ENCODE results near the gene SIL1. TPM values are rescaled to one million over a fixed set of nuclear protein-coding genes. Genes with fewer than 3 reads are reported as not detected.

The SIL1 gene
- total RNA-seq, 2 donors from 2014 or later: 31.6 to 64.4 TPM

DNA sequence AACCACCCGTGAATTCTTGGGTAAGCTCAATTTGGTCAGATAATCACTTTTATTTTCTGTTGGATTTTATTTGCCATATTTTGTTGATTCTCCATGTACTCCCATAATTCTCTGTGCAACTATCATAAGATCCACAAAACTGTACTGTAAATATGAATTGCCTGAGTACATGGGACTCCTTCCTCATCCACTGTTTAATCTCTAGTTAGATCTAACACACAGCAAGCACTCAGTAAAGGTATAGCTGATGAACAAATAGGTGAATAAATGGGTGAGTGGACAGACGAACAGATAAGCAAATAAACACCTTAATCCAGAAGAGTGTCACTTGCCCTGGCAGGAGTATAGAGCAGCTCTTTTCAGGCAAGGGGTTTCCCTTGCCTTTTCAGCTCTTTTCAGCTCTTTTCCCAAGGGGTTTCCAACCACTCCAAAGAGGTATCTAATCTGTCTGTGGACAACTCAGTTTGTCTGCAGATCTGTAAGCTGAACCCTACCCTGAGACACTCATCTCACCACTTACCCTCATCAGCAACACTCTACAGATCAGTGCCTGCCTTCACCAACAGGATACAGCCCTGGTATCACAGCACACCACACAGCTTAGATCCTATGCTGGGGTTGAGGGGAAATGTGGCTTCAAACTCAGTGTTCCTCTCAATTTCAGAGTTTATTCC, 51.2 kb downstream of the SIL1 start:
- no peaks in the 10 kb centered on the region for H3K27me3 ChIP-seq
- no peak overlapping the region for H3K9ac ChIP-seq (ENCODE audit: low read depth in 2 of 2, low read length in 2 of 2)
- intact Hi-C loops (cut with DNase I): no loop called here
- no peak overlapping the region for H3K27ac ChIP-seq
- no peak overlapping the region for H3K4me3 ChIP-seq
- peaks cover 2% of the 10 kb centered on the region for H3K4me1 ChIP-seq
- H3K36me3 ChIP-seq: no peaks in the 10 kb centered on the region
- TF ChIP-seq CTCF (IDR thresholded peaks at IDR 0.05): no peak
- DNase-seq: no peak
- H3K9me3 ChIP-seq: no peaks in the 10 kb centered on the region

GRCh38 chr5:139141446-139142204, 56.5 kb downstream of the SIL1 start:
- intact Hi-C loops (cut with DNase I): no loop called here
- Histone ChIP-seq H3K36me3 (no peaks in the 10 kb centered on the region), H3K27ac (no peak overlapping the region), H3K9me3 (no peaks in the 10 kb centered on the region), H3K9ac (ENCODE audit: low read depth in 2 of 2, low read length in 2 of 2) (no peak overlapping the region), H3K4me3 (no peak overlapping the region), H3K27me3 (no peaks in the 10 kb centered on the region), H3K4me1 (peaks cover 7% of the 10 kb centered on the region)
- peak; percentile 57 for DNase-seq
- TF ChIP-seq CTCF (IDR thresholded peaks at IDR 0.05): no peak

DNA sequence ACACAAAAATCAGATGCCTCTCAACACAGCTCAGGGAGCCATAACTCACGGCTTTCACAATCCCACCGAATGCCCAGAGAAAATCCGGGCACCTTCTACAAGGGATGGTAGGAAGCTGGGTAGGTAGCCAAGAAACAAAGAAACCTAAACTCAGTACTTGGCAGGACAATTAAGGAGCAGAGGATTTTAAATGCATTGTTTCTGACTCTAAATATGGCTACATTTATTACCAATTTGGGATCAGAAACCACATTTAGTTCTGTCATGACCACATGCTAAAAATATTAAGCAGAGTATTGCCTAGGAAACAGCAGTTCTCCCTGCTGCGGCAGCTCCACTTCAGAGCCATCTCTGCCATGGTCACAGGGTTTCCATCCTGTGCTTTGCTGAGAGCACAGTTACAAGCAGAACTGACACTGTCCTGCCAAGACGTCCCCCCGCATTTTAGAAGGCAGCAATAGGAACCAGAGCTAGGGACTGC, 57.5 kb downstream of the SIL1 start:
- Histone ChIP-seq H3K27me3 (no peaks in the 10 kb centered on the region), H3K9ac (ENCODE audit: low read depth in 2 of 2, low read length in 2 of 2) (no peak overlapping the region), H3K4me3 (no peak overlapping the region), H3K4me1 (peaks cover 7% of the 10 kb centered on the region), H3K27ac (no peak overlapping the region), H3K36me3 (no peaks in the 10 kb centered on the region), H3K9me3 (no peaks in the 10 kb centered on the region)
- DNase-seq: no peak
- intact Hi-C loops (cut with DNase I): no loop called here
- no peak for TF ChIP-seq CTCF (IDR thresholded peaks at IDR 0.05)

DNA sequence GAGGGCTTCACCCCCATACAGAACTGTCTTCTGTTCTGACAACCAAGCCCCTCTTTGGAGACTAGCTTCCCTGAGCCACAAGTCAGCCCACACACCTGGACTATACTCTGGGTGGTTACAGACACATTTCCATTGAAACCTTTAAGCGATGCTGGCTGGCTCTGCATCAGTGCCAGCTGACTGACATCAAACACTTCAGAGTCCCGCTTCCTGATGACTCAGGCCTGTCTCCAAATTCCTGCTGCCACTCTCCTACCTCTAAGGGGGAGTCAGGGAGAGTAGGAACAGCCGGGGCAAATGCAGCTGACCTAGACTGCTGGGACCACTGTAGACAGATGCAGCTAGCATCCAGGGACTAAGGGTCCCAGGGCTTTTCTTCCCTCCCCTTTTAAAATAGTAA, 59.4 kb downstream of the SIL1 start:
- intact Hi-C loops (cut with DNase I): no loop called here
- H3K27ac ChIP-seq: no peak overlapping the region

GRCh38 chr5:139138109-139138508, 60.1 kb downstream of the SIL1 start:
- H3K9ac ChIP-seq (ENCODE audit: low read depth in 2 of 2, low read length in 2 of 2): no peak overlapping the region
- no peak for DNase-seq
- TF ChIP-seq CTCF (IDR thresholded peaks at IDR 0.05): no peak
- intact Hi-C loops (cut with DNase I): no loop called here
- no peak overlapping the region for H3K4me3 ChIP-seq
- H3K9me3 ChIP-seq: no peaks in the 10 kb centered on the region
- peaks cover 7% of the 10 kb centered on the region for H3K4me1 ChIP-seq
- H3K27me3 ChIP-seq: no peaks in the 10 kb centered on the region
- H3K27ac ChIP-seq: no peak overlapping the region
- H3K36me3 ChIP-seq: no peaks in the 10 kb centered on the region

More for the DNA sequence above, 59.4 kb downstream of the SIL1 start:
- Histone ChIP-seq H3K4me1 (peaks cover 7% of the 10 kb centered on the region), H3K27me3 (no peaks in the 10 kb centered on the region), H3K9me3 (no peaks in the 10 kb centered on the region), H3K9ac (ENCODE audit: low read depth in 2 of 2, low read length in 2 of 2) (no peak overlapping the region), H3K4me3 (no peak overlapping the region), H3K36me3 (no peaks in the 10 kb centered on the region)
- no peak for DNase-seq
- no peak for TF ChIP-seq CTCF (IDR thresholded peaks at IDR 0.05)

All from colonic mucosa (tissue), 4 donors.